Measurements from ENCODE around the gene BATF3.

BATF3 gene

DNA sequence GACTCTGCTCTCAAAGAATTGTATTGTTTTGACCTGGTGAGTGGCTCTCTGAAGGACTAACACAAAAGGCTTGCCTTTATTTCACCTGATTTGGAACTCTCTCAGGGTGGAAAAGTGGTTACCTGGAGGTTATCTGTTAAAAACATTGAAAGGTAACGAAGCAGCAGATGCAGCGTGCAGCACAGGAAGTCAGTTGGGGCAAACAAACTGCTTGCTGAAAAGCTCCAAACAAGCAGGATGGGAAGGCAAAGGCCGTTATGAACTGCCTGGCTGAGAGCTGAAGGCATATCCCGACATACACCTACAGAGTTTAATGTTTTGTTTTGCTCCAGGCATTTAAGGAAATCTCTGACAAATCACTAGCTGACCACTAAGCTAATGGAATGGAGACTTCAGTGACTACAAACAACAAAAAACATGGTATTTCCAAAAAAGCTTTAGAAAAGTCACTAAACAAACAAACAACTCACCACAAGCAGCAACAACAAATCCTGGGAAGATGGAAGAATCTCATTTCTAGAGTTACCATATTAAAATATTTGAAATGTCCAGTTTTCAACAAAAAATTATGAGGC lies 44.3 kb upstream of the BATF3 start:
- Histone ChIP-seq H3K79me2 (ENCODE audit: insufficient read depth, low read length) (peaks cover 32% of the 10 kb centered on the region), H3K9me2 (replicated peaks; ENCODE audit: insufficient read depth, low read length) (no peaks in the 10 kb centered on the region), H3K4me3 (ENCODE audit: insufficient read depth, low read length, poor library complexity, severe bottlenecking) (no peak overlapping the region), H3K9ac (ENCODE audit: low read length) (no peak overlapping the region), H2AFZ (ENCODE audit: low read depth, low read length, severe bottlenecking) (no peak overlapping the region), H3K36me3 (ENCODE audit: low read length) (no peaks in the 10 kb centered on the region), H3F3A (ENCODE audit: insufficient read depth) (no peaks in the 10 kb centered on the region), H3K9me3 (ENCODE audit: insufficient read depth, low read length) (no peaks in the 10 kb centered on the region), H3K4me2 (ENCODE audit: low read depth, low read length, poor library complexity, severe bottlenecking) (no peak overlapping the region), H3K27ac (ENCODE audit: low read depth, low read length) (no peak overlapping the region), H3K27me3 (ENCODE audit: low read length) (no peaks in the 10 kb centered on the region), H4K20me1 (ENCODE audit: low read depth, low read length) (no peaks in the 10 kb centered on the region)
- no peak for TF ChIP-seq EZH2phosphoT487 (conservative IDR thresholded peaks at IDR 0.05; ENCODE audit: low read length)

DNA sequence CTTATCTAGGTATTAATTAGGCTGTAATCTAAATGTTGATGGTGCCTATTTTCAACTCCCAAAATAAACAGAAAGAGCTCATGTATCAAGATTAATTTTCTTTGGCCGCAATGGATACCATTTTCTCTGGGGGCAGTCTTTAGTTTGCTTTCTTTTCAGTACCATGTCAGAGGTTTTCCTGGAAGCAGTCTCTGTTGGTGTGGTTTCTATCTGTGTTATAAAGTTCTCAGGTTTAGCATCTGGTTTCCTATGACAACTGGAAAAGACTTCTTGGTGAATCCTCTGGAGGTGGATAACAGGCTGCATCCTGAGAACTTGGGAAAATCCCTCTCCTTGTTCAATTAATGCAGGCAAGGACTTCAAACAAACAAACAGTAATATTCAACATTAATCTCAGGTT lies 38.7 kb upstream of the BATF3 start:
- TF ChIP-seq EZH2phosphoT487 (conservative IDR thresholded peaks at IDR 0.05; ENCODE audit: low read length): no peak
- TF ChIP-seq, protein P1, sequence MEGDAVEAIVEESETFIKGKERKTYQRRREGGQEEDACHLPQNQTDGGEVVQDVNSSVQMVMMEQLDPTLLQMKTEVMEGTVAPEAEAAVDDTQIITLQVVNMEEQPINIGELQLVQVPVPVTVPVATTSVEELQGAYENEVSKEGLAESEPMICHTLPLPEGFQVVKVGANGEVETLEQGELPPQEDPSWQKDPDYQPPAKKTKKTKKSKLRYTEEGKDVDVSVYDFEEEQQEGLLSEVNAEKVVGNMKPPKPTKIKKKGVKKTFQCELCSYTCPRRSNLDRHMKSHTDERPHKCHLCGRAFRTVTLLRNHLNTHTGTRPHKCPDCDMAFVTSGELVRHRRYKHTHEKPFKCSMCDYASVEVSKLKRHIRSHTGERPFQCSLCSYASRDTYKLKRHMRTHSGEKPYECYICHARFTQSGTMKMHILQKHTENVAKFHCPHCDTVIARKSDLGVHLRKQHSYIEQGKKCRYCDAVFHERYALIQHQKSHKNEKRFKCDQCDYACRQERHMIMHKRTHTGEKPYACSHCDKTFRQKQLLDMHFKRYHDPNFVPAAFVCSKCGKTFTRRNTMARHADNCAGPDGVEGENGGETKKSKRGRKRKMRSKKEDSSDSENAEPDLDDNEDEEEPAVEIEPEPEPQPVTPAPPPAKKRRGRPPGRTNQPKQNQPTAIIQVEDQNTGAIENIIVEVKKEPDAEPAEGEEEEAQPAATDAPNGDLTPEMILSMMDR (IDR thresholded peaks at IDR 0.05; ENCODE audit: insufficient read depth, low read length, poor library complexity, severe bottlenecking): no peak
- H3K4me2 ChIP-seq (ENCODE audit: low read depth, low read length, poor library complexity, severe bottlenecking): no peak overlapping the region
- no peak overlapping the region for H3K9ac ChIP-seq (ENCODE audit: low read length)
- no peaks in the 10 kb centered on the region for H4K20me1 ChIP-seq (ENCODE audit: low read depth, low read length)
- H3K27ac ChIP-seq (ENCODE audit: low read depth, low read length): no peak overlapping the region
- H3F3A ChIP-seq (ENCODE audit: insufficient read depth): no peaks in the 10 kb centered on the region
- H3K9me2 ChIP-seq (replicated peaks; ENCODE audit: insufficient read depth, low read length): no peaks in the 10 kb centered on the region
- H3K4me3 ChIP-seq (ENCODE audit: insufficient read depth, low read length, poor library complexity, severe bottlenecking): no peak overlapping the region
- H3K9me3 ChIP-seq (ENCODE audit: insufficient read depth, low read length): no peaks in the 10 kb centered on the region
- H3K79me2 ChIP-seq (ENCODE audit: insufficient read depth, low read length): peaks cover 4% of the 10 kb centered on the region; the same call in 1 of the 2 replicates
- H3K27me3 ChIP-seq (ENCODE audit: low read length): no peaks in the 10 kb centered on the region
- peaks cover 4% of the 10 kb centered on the region; the same call in 1 of the 2 replicates for H3K36me3 ChIP-seq (ENCODE audit: low read length)
- H2AFZ ChIP-seq (ENCODE audit: low read depth, low read length, severe bottlenecking): no peak overlapping the region

DNA sequence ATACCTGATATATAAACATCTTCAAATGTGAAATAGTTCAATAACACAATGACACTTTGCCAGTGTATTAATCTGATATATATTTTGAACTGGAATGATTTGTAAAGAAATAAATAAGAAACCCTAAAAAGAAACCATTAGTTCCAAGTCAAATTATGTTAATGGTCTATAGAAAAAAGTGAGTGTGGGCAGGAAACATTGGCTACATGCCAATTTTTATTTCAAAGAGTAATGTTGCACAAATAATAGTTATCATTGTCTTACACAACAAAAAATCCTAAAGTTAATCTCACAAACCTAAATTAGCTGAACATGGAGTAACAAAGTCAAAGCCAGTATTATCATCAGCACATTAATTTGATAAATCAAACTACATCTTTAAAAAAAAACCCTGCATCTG lies 37.9 kb upstream of the BATF3 start:
- Histone ChIP-seq H4K20me1 (ENCODE audit: low read depth, low read length) (no peaks in the 10 kb centered on the region), H3K9me2 (replicated peaks; ENCODE audit: insufficient read depth, low read length) (no peaks in the 10 kb centered on the region), H3K9ac (ENCODE audit: low read length) (no peak overlapping the region), H3K79me2 (ENCODE audit: insufficient read depth, low read length) (peaks cover 4% of the 10 kb centered on the region; the same call in 1 of the 2 replicates), H3K36me3 (ENCODE audit: low read length) (peaks cover 4% of the 10 kb centered on the region; the same call in 1 of the 2 replicates), H2AFZ (ENCODE audit: low read depth, low read length, severe bottlenecking) (no peak overlapping the region), H3K9me3 (ENCODE audit: insufficient read depth, low read length) (no peaks in the 10 kb centered on the region), H3K4me2 (ENCODE audit: low read depth, low read length, poor library complexity, severe bottlenecking) (no peak overlapping the region), H3K27ac (ENCODE audit: low read depth, low read length) (no peak overlapping the region), H3F3A (ENCODE audit: insufficient read depth) (no peaks in the 10 kb centered on the region), H3K4me3 (ENCODE audit: insufficient read depth, low read length, poor library complexity, severe bottlenecking) (no peak overlapping the region), H3K27me3 (ENCODE audit: low read length) (no peaks in the 10 kb centered on the region)
- no peak for TF ChIP-seq EZH2phosphoT487 (conservative IDR thresholded peaks at IDR 0.05; ENCODE audit: low read length)
- TF ChIP-seq, protein P1 (IDR thresholded peaks at IDR 0.05; ENCODE audit: insufficient read depth, low read length, poor library complexity, severe bottlenecking): no peak

DNA sequence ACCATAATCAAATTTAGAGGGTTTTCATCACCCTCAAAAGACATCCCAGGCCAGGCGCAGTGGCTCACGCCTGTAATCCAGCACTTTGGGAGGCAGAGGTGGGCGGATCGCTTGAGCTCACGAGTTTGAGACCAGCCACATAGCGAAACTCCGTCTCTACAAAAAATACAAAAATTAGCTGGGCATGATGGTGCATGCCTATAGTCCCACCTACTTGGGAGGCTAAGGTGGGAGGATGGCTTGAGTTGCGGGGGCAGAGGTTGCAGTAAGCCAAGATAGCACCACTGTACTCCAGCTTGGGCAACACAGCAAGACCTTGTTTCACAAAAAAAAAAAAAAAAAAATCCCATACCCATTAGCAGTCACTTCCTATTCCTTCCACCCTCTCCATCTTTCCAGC lies 33.5 kb upstream of the BATF3 start:
- no peaks in the 10 kb centered on the region for H4K20me1 ChIP-seq (ENCODE audit: low read depth, low read length)
- H3K9ac ChIP-seq (ENCODE audit: low read length): no peak overlapping the region
- peaks cover 4% of the 10 kb centered on the region; the same call in 1 of the 2 replicates for H3K36me3 ChIP-seq (ENCODE audit: low read length)
- no peaks in the 10 kb centered on the region for H3K9me3 ChIP-seq (ENCODE audit: insufficient read depth, low read length)
- H3K4me2 ChIP-seq (ENCODE audit: low read depth, low read length, poor library complexity, severe bottlenecking): no peak overlapping the region
- no peak overlapping the region for H3K4me3 ChIP-seq (ENCODE audit: insufficient read depth, low read length, poor library complexity, severe bottlenecking)
- H3K79me2 ChIP-seq (ENCODE audit: insufficient read depth, low read length): no peaks in the 10 kb centered on the region
- H3K27ac ChIP-seq (ENCODE audit: low read depth, low read length): no peak overlapping the region
- H3K27me3 ChIP-seq (ENCODE audit: low read length): no peaks in the 10 kb centered on the region
- H2AFZ ChIP-seq (ENCODE audit: low read depth, low read length, severe bottlenecking): no peak overlapping the region
- H3F3A ChIP-seq (ENCODE audit: insufficient read depth): no peaks in the 10 kb centered on the region
- H3K9me2 ChIP-seq (replicated peaks; ENCODE audit: insufficient read depth, low read length): no peaks in the 10 kb centered on the region
- TF ChIP-seq, protein P1 (IDR thresholded peaks at IDR 0.05; ENCODE audit: insufficient read depth, low read length, poor library complexity, severe bottlenecking): no peak
- no peak for TF ChIP-seq EZH2phosphoT487 (conservative IDR thresholded peaks at IDR 0.05; ENCODE audit: low read length)

All from SU-DHL-6 (cell line).